B cell (primary cell): ENCODE results near the gene FAM81B. TPM values are rescaled to one million over a fixed set of nuclear protein-coding genes. Genes with fewer than 3 reads are reported as not detected.

Source experiments
- ATAC-seq: fragments of 200-7000 bp; cut with Tn5 transposase; one replicate; pipeline ENCODE4 v1.10.0; 2021; ENCODE audit warnings: low read depth, mild to moderate bottlenecking, moderate number of reproducible peaks, moderate library complexity
- CTCF ChIA-PET: fragments of 350-600 bp; sonication (Branson Sonifier 250); formaldehyde crosslinking; loops from one replicate; lab custom pipeline; 2021; ENCODE audit warnings: antibody characterized with exemption, inconsistent platforms; lab: Charles Lee
- POLR2A ChIA-PET: fragments of 350-600 bp; sonication (Branson Sonifier 250); formaldehyde crosslinking; loops from one replicate; lab custom pipeline; 2021; ENCODE audit warnings: antibody characterized with exemption; lab: Charles Lee
- DNase-seq: peaks from one replicate; pipeline ENCODE4 v3.0.0; 2013
- H2AFZ ChIP-seq: 2 replicates; pipeline ENCODE4 v1.6.1; 2012; ENCODE audit warnings: mild to moderate bottlenecking, low read depth, low read length; ENCODE audit not compliant: insufficient read depth, poor library complexity, severe bottlenecking
- H3K27ac ChIP-seq, 2 donors: 1 replicate in 1 of 2; 2 replicates in 1 of 2; pipeline ENCODE4 v1.5.1; 2012 to 2013; ENCODE audit warnings: low read length in 2 of 2, mild to moderate bottlenecking in 2 of 2, moderate library complexity in 1 of 2
- H3K27me3 ChIP-seq, 4 experiments: fragments of 200-600 bp in 1 of 4; sonication (generic) in 1 of 4; replicated peaks in 1 of 4; 1 replicate in 2 of 4; 2 replicates in 2 of 4; pipeline versions ENCODE4 v1.6.1 to v1.7.0; 2013 to 2016; ENCODE audit warnings: low read length in 3 of 4, mild to moderate bottlenecking in 2 of 4, mixed read lengths in 1 of 4, moderate library complexity in 1 of 4; ENCODE audit not compliant: insufficient read depth in 4 of 4, control insufficient read depth in 3 of 4; ENCODE audit errors: control extremely low read depth in 1 of 4
- H3K36me3 ChIP-seq, 2 experiments: replicated peaks in 1 of 2; 1 replicate in 1 of 2; 2 replicates in 1 of 2; pipeline versions ENCODE4 v1.6.1 to v1.7.1; 2013; ENCODE audit warnings: low read length in 1 of 2; ENCODE audit not compliant: insufficient read depth in 2 of 2, control insufficient read depth in 1 of 2; ENCODE audit errors: control extremely low read depth in 1 of 2, extremely low read depth in 1 of 2
- H3K4me1 ChIP-seq, 2 donors: fragments of 200-600 bp in 1 of 2; sonication (generic) in 1 of 2; 1 replicate in 1 of 2; 2 replicates in 1 of 2; pipeline versions ENCODE4 v1.5.1 to v1.6.1; 2013 to 2017; ENCODE audit warnings: low read length in 2 of 2; ENCODE audit not compliant: control insufficient read depth in 2 of 2, insufficient read depth in 2 of 2
- H3K4me2 ChIP-seq: replicated peaks from 2 replicates; pipeline ENCODE3; 2012; ENCODE audit warnings: mild to moderate bottlenecking, low read depth, low read length; ENCODE audit not compliant: poor library complexity, severe bottlenecking
- H3K4me3 ChIP-seq, 5 experiments: fragments of 200-600 bp in 1 of 5; sonication (generic) in 1 of 5; 1 replicate in 3 of 5; 2 replicates in 2 of 5; pipeline versions ENCODE4 v1.5.1 to v1.7.0; 2011 to 2016; ENCODE audit warnings: low read length in 4 of 5, mild to moderate bottlenecking in 4 of 5, low read depth in 2 of 5, control low read depth in 1 of 5, moderate library complexity in 1 of 5; ENCODE audit not compliant: insufficient read depth in 1 of 5; ENCODE audit errors: control extremely low read depth in 1 of 5, extremely low read depth in 1 of 5
- H3K79me2 ChIP-seq: fragments of 200-600 bp; sonication (generic); one replicate; pipeline ENCODE4 v1.6.0; 2016; ENCODE audit warnings: low read length; ENCODE audit not compliant: control insufficient read depth, insufficient read depth
- H3K9ac ChIP-seq: fragments of 200-600 bp; sonication (generic); 2 replicates; pipeline ENCODE4 v1.6.1; 2017; ENCODE audit warnings: mild to moderate bottlenecking, low read length, moderate library complexity
- H3K9me3 ChIP-seq, 3 donors: one replicate each; pipeline versions ENCODE4 v1.6.1 to v1.7.1; 2013; ENCODE audit warnings: low read length in 2 of 3; ENCODE audit not compliant: control insufficient read depth in 2 of 3, insufficient read depth in 1 of 3; ENCODE audit errors: control extremely low read depth in 1 of 3
- H4K20me1 ChIP-seq: 2 replicates; pipeline ENCODE4 v1.6.0; 2012; ENCODE audit warnings: mild to moderate bottlenecking, low read length; ENCODE audit not compliant: insufficient read depth, control insufficient read depth, poor library complexity, severe bottlenecking
- H3K27ac Mint-ChIP-seq: one replicate; pipeline ENCODE4 v1.8.0; 2021; ENCODE audit warnings: mixed read lengths
- H3K27me3 Mint-ChIP-seq: one replicate; pipeline ENCODE4 v1.8.0; 2021; ENCODE audit warnings: mixed read lengths
- H3K4me1 Mint-ChIP-seq: one replicate; pipeline ENCODE4 v1.8.0; 2021; ENCODE audit warnings: mixed read lengths
- H3K4me3 Mint-ChIP-seq: one replicate; pipeline ENCODE4 v1.8.0; 2021; ENCODE audit warnings: mixed read lengths
- H3K9me3 Mint-ChIP-seq: one replicate; pipeline ENCODE4 v1.8.0; 2022; ENCODE audit warnings: mixed read lengths; ENCODE audit not compliant: insufficient read depth
- EZH2 ChIP-seq: IDR thresholded peaks from 2 replicates; pipeline ENCODE4 v1.6.1; 2012; ENCODE audit warnings: borderline replicate concordance, low read depth, mild to moderate bottlenecking, moderate library complexity, low read length; ENCODE audit not compliant: insufficient read depth, poor library complexity, severe bottlenecking
- WGBS: methylation state at CpG from one replicate; pipeline ENCODE4 v1.1.5; 2013; ENCODE audit warnings: missing lambda C conversion rate; ENCODE audit not compliant: insufficient coverage; 5-methylcytosine and 5-hydroxymethylcytosine counted together
- intact Hi-C: fragments of 100-400 bp; cut with micrococcal nuclease; formaldehyde crosslinking; loops from one replicate; pipeline ENCODE4 v1.10.0; 2022
- polyA plus RNA-seq: library from polyadenylated mRNA; depleted of rRNA; stranded (reverse); fragments of >200 nt; gene quantifications from 2 replicates; pipeline ENCODE4 v1.2.3, GENCODE V29; 2012
- total RNA-seq, 2 donors: library from RNA; stranded (reverse); fragments of 120-200 nt in 1 of 2; gene quantifications; 1 replicate in 1 of 2; 2 replicates in 1 of 2; pipeline versions ENCODE4 v1.2.3 to v1.2.4, GENCODE V29; 2013 to 2022
- TF ChIP-seq, protein P1 (sequence below): fragments of 200-600 bp; IDR thresholded peaks from one replicate; pipeline ENCODE4 v1.8.0; 2022; ENCODE audit warnings: antibody characterized with exemption, mild to moderate bottlenecking

FAM81B gene
- total and polyA plus RNA-seq, 2 donors (not counting 1 experiment from before 2014, with no cell fraction given), result not detected

DNA sequence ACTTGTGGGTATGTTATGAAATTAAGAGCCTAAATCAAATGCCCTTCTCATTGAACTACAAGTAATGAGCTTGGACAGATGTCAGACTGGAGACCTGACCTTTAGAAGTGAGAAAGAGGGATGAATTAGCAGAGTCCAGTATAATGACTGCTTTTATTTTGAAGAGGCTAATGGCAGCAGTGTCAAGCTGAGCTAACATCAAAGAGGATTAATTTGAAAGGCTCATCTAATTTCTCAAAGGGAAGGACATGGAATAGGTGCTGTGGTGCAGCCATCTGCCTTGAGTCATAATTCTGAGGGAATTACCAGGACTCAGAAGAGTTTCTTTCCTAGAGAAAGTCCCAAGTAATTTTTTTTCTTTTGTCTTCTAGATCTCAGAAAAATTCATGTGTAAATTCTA is 57.6 kb downstream of the FAM81B start:
- intact Hi-C loops, result no loop called here

GRCh38 chr5:95449460-95449859 is 58.3 kb downstream of the FAM81B start:
- DNase-seq, result no peak
- Mint-ChIP-seq H3K27ac (no peak overlapping the region), H3K27me3 (peaks cover 4% of the 10 kb centered on the region), H3K9me3 (no peaks in the 10 kb centered on the region), H3K4me1 (peaks cover 3% of the 10 kb centered on the region), H3K4me3 (no peak overlapping the region)
- no peaks in the 10 kb centered on the region for H3K79me2 ChIP-seq
- H2AFZ ChIP-seq, result no peak overlapping the region
- H3K27me3 ChIP-seq, result no peaks in the 10 kb centered on the region
- TF ChIP-seq, protein P1, sequence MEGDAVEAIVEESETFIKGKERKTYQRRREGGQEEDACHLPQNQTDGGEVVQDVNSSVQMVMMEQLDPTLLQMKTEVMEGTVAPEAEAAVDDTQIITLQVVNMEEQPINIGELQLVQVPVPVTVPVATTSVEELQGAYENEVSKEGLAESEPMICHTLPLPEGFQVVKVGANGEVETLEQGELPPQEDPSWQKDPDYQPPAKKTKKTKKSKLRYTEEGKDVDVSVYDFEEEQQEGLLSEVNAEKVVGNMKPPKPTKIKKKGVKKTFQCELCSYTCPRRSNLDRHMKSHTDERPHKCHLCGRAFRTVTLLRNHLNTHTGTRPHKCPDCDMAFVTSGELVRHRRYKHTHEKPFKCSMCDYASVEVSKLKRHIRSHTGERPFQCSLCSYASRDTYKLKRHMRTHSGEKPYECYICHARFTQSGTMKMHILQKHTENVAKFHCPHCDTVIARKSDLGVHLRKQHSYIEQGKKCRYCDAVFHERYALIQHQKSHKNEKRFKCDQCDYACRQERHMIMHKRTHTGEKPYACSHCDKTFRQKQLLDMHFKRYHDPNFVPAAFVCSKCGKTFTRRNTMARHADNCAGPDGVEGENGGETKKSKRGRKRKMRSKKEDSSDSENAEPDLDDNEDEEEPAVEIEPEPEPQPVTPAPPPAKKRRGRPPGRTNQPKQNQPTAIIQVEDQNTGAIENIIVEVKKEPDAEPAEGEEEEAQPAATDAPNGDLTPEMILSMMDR, result no peak
- no peak for TF ChIP-seq EZH2
- no peak for ATAC-seq
- 10% methylated on average over 1 of the region's 2 CpGs for WGBS
- H3K27ac ChIP-seq, result no peak overlapping the region
- H3K36me3 ChIP-seq, result no peaks in the 10 kb centered on the region
- no peak overlapping the region for H3K4me3 ChIP-seq
- H3K4me2 ChIP-seq, result no peak overlapping the region
- ChIA-PET POLR2A (no interaction called here), CTCF (no interaction called here)
- H4K20me1 ChIP-seq, result no peaks in the 10 kb centered on the region
- intact Hi-C loops, result no loop called here
- no peaks in the 10 kb centered on the region for H3K9me3 ChIP-seq
- no peaks in the 10 kb centered on the region for H3K4me1 ChIP-seq
- H3K9ac ChIP-seq, result no peak overlapping the region

More for the DNA sequence above, 57.6 kb downstream of the FAM81B start:
- ATAC-seq, result no peak
- no peak overlapping the region for H3K4me2 ChIP-seq
- Mint-ChIP-seq H3K4me1 (peaks cover 3% of the 10 kb centered on the region), H3K4me3 (no peak overlapping the region), H3K27me3 (peaks cover 10% of the 10 kb centered on the region), H3K9me3 (no peaks in the 10 kb centered on the region), H3K27ac (no peak overlapping the region)
- H3K79me2 ChIP-seq, result no peaks in the 10 kb centered on the region
- no peaks in the 10 kb centered on the region for H3K9me3 ChIP-seq
- no peak overlapping the region for H3K9ac ChIP-seq
- TF ChIP-seq EZH2, result no peak
- TF ChIP-seq, protein P1, result no peak
- DNase-seq, result no peak
- H3K4me1 ChIP-seq, result no peaks in the 10 kb centered on the region
- no peaks in the 10 kb centered on the region for H3K36me3 ChIP-seq
- no peak overlapping the region for H3K27ac ChIP-seq
- no peak overlapping the region for H2AFZ ChIP-seq
- H3K4me3 ChIP-seq, result no peak overlapping the region
- ChIA-PET POLR2A (no interaction called here), CTCF (no interaction called here)
- H4K20me1 ChIP-seq, result no peaks in the 10 kb centered on the region
- H3K27me3 ChIP-seq, result no peaks in the 10 kb centered on the region
